ENCODE results near the gene NEURL1B.

DNA sequence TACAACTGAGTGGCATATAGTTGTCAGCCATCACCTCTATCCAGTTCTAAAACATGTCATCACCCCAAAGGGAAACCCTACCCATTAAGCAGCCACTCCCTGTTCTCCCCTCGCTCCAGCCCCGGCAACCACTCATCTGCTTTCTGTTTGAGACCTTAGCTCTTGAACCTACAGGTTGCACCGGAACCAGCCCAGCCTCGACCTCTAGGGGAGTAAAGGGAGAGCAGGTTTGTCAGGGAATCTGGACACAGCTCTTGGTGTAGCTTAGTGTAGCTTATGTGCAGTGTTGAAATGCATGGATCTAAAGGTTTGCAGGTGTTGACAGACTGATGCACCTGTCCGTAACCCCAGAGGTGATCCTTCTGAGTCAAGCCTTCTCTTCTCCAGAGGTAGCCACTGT lies 30.0 kb downstream of the NEURL1B start:
- TF ChIP-seq POLR2AphosphoS5 (IDR thresholded peaks at IDR 0.05; ENCODE audit: borderline replicate concordance, low read depth, low read length) (no peak), EZH2 (IDR thresholded peaks at IDR 0.05) (no peak), FOXP2 (optimal IDR thresholded peaks at IDR 0.05; ENCODE audit: control extremely low read depth, extremely low read length, insufficient read depth) (no peak)

Data from SK-N-MC (cell line).